GM23338 (cell line): Measurements from ENCODE around the gene OVCH1.

ENCODE experiments used
- EZH2 ChIP-seq: fragments of 200-600 bp; sonication (generic); IDR thresholded peaks from one replicate; pipeline ENCODE4 v1.8.0; 2017; ENCODE audit warnings: antibody characterized with exemption, mild to moderate bottlenecking, low read depth; ENCODE audit not compliant: unreplicated experiment
- EZH2phosphoT487 ChIP-seq: fragments of 200-600 bp; sonication (generic); IDR thresholded peaks from one replicate; pipeline ENCODE4 v1.8.1; 2018; ENCODE audit warnings: antibody characterized with exemption; ENCODE audit not compliant: unreplicated experiment
- POLR2AphosphoS5 ChIP-seq: IDR thresholded peaks from 2 replicates; pipeline ENCODE4 v1.6.1; 2016; ENCODE audit warnings: antibody characterized with exemption, low read depth
- STAT1 ChIP-seq: IDR thresholded peaks from one replicate; pipeline ENCODE4 v1.6.1; 2016; ENCODE audit warnings: antibody characterized with exemption; ENCODE audit not compliant: unreplicated experiment
- ZNF114 ChIP-seq: fragments of 250-450 bp; sonication (Bioruptor Pico); IDR thresholded peaks from 2 replicates; pipeline ENCODE4 v1.5.0; 2020; ENCODE audit warnings: mild to moderate bottlenecking, moderate library complexity
- TF ChIP-seq, protein P1 (sequence below), 2 experiments: fragments of 200-600 bp in 1 of 2; sonication (generic) in 1 of 2; conservative IDR thresholded peaks; 2 replicates each; pipeline versions ENCODE4 v1.5.1 to v1.6.1; 2016 to 2017; ENCODE audit warnings: antibody characterized with exemption in 2 of 2, low read depth in 2 of 2, mild to moderate bottlenecking in 2 of 2, moderate library complexity in 1 of 2
- TF ChIP-seq, protein P2 (sequence below): fragments of 250-450 bp; sonication (Bioruptor Pico); IDR thresholded peaks from 2 replicates; pipeline ENCODE4 v1.5.0; 2020; ENCODE audit warnings: mild to moderate bottlenecking, moderate library complexity
- TF ChIP-seq, protein P3 (sequence below): IDR thresholded peaks from one replicate; pipeline ENCODE4 v1.6.1; 2018; ENCODE audit warnings: antibody characterized with exemption; ENCODE audit not compliant: unreplicated experiment
- TF ChIP-seq, protein P4 (sequence below): IDR thresholded peaks from 2 replicates; pipeline ENCODE4 v1.6.1; 2016; ENCODE audit warnings: antibody characterized with exemption

DNA sequence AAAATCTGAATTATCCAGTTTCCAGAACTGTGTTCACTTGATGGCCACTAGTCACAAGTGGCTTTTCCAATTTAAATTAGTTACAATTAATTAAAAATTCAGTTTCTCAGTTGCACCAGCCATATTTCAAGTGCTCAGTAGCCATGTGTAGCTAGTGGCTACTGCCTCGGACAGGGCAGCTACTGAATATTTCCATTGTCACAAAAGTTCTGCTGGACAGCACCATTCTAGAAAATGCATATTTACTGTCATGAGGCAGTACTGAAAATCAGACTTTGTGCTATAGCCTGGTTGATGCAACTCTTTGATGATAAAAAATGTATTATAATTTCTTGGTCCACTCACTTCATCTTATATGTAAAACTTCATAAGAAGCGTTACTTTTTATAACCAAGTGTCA, 11.5 kb upstream of the OVCH1 start:
- TF ChIP-seq, protein P1, sequence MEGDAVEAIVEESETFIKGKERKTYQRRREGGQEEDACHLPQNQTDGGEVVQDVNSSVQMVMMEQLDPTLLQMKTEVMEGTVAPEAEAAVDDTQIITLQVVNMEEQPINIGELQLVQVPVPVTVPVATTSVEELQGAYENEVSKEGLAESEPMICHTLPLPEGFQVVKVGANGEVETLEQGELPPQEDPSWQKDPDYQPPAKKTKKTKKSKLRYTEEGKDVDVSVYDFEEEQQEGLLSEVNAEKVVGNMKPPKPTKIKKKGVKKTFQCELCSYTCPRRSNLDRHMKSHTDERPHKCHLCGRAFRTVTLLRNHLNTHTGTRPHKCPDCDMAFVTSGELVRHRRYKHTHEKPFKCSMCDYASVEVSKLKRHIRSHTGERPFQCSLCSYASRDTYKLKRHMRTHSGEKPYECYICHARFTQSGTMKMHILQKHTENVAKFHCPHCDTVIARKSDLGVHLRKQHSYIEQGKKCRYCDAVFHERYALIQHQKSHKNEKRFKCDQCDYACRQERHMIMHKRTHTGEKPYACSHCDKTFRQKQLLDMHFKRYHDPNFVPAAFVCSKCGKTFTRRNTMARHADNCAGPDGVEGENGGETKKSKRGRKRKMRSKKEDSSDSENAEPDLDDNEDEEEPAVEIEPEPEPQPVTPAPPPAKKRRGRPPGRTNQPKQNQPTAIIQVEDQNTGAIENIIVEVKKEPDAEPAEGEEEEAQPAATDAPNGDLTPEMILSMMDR (conservative IDR thresholded peaks at IDR 0.05; ENCODE audit: low read depth in 2 of 2), result no peak
- TF ChIP-seq, protein P2, sequence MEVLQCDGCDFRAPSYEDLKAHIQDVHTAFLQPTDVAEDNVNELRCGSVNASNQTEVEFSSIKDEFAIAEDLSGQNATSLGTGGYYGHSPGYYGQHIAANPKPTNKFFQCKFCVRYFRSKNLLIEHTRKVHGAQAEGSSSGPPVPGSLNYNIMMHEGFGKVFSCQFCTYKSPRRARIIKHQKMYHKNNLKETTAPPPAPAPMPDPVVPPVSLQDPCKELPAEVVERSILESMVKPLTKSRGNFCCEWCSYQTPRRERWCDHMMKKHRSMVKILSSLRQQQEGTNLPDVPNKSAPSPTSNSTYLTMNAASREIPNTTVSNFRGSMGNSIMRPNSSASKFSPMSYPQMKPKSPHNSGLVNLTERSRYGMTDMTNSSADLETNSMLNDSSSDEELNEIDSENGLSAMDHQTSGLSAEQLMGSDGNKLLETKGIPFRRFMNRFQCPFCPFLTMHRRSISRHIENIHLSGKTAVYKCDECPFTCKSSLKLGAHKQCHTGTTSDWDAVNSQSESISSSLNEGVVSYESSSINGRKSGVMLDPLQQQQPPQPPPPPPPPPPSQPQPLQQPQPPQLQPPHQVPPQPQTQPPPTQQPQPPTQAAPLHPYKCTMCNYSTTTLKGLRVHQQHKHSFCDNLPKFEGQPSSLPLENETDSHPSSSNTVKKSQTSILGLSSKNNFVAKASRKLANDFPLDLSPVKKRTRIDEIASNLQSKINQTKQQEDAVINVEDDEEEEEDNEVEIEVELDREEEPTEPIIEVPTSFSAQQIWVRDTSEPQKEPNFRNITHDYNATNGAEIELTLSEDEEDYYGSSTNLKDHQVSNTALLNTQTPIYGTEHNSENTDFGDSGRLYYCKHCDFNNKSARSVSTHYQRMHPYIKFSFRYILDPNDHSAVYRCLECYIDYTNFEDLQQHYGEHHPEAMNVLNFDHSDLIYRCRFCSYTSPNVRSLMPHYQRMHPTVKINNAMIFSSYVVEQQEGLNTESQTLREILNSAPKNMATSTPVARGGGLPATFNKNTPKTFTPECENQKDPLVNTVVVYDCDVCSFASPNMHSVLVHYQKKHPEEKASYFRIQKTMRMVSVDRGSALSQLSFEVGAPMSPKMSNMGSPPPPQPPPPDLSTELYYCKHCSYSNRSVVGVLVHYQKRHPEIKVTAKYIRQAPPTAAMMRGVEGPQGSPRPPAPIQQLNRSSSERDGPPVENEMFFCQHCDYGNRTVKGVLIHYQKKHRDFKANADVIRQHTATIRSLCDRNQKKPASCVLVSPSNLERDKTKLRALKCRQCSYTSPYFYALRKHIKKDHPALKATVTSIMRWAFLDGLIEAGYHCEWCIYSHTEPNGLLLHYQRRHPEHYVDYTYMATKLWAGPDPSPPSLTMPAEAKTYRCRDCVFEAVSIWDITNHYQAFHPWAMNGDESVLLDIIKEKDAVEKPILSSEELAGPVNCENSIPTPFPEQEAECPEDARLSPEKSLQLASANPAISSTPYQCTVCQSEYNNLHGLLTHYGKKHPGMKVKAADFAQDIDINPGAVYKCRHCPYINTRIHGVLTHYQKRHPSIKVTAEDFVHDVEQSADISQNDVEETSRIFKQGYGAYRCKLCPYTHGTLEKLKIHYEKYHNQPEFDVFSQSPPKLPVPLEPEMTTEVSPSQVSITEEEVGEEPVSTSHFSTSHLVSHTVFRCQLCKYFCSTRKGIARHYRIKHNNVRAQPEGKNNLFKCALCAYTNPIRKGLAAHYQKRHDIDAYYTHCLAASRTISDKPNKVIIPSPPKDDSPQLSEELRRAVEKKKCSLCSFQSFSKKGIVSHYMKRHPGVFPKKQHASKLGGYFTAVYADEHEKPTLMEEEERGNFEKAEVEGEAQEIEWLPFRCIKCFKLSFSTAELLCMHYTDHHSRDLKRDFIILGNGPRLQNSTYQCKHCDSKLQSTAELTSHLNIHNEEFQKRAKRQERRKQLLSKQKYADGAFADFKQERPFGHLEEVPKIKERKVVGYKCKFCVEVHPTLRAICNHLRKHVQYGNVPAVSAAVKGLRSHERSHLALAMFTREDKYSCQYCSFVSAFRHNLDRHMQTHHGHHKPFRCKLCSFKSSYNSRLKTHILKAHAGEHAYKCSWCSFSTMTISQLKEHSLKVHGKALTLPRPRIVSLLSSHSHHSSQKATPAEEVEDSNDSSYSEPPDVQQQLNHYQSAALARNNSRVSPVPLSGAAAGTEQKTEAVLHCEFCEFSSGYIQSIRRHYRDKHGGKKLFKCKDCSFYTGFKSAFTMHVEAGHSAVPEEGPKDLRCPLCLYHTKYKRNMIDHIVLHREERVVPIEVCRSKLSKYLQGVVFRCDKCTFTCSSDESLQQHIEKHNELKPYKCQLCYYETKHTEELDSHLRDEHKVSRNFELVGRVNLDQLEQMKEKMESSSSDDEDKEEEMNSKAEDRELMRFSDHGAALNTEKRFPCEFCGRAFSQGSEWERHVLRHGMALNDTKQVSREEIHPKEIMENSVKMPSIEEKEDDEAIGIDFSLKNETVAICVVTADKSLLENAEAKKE (CRISPR knock-in tag), result no peak
- TF ChIP-seq POLR2AphosphoS5 (no peak), EZH2phosphoT487 (no peak), ZNF114 (no peak), EZH2 (no peak), STAT1 (no peak)
- TF ChIP-seq, protein P3, sequence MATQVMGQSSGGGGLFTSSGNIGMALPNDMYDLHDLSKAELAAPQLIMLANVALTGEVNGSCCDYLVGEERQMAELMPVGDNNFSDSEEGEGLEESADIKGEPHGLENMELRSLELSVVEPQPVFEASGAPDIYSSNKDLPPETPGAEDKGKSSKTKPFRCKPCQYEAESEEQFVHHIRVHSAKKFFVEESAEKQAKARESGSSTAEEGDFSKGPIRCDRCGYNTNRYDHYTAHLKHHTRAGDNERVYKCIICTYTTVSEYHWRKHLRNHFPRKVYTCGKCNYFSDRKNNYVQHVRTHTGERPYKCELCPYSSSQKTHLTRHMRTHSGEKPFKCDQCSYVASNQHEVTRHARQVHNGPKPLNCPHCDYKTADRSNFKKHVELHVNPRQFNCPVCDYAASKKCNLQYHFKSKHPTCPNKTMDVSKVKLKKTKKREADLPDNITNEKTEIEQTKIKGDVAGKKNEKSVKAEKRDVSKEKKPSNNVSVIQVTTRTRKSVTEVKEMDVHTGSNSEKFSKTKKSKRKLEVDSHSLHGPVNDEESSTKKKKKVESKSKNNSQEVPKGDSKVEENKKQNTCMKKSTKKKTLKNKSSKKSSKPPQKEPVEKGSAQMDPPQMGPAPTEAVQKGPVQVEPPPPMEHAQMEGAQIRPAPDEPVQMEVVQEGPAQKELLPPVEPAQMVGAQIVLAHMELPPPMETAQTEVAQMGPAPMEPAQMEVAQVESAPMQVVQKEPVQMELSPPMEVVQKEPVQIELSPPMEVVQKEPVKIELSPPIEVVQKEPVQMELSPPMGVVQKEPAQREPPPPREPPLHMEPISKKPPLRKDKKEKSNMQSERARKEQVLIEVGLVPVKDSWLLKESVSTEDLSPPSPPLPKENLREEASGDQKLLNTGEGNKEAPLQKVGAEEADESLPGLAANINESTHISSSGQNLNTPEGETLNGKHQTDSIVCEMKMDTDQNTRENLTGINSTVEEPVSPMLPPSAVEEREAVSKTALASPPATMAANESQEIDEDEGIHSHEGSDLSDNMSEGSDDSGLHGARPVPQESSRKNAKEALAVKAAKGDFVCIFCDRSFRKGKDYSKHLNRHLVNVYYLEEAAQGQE, result no peak
- TF ChIP-seq, protein P4, sequence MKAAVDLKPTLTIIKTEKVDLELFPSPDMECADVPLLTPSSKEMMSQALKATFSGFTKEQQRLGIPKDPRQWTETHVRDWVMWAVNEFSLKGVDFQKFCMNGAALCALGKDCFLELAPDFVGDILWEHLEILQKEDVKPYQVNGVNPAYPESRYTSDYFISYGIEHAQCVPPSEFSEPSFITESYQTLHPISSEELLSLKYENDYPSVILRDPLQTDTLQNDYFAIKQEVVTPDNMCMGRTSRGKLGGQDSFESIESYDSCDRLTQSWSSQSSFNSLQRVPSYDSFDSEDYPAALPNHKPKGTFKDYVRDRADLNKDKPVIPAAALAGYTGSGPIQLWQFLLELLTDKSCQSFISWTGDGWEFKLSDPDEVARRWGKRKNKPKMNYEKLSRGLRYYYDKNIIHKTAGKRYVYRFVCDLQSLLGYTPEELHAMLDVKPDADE, result no peak
